Choroid plexus epithelial cell (primary cell): ENCODE measurements around the gene HMCN2.

Experiments
- DNase-seq: peaks from one replicate; pipeline ENCODE4 v3.0.0-alpha.2; 2010; ENCODE audit warnings: low read depth
- H3K4me3 ChIP-seq: 2 replicates; pipeline ENCODE4 v1.5.1; 2011; ENCODE audit warnings: low read depth, mild to moderate bottlenecking, control low read depth, low read length, moderate library complexity
- CTCF ChIP-seq: conservative IDR thresholded peaks from 2 replicates; pipeline ENCODE4 v1.5.1; 2011; ENCODE audit warnings: low read depth, mild to moderate bottlenecking, control low read depth, inconsistent platforms, low read length, moderate library complexity

HMCN2 gene

GRCh38 chr9:130327781-130328348 lies 62.3 kb downstream of the HMCN2 start:
- TF ChIP-seq CTCF = no peak
- peak; percentile 25 for DNase-seq
- no peak overlapping the region for H3K4me3 ChIP-seq

GRCh38 chr9:130328349-130328801 lies 62.8 kb downstream of the HMCN2 start:
- no peak overlapping the region for H3K4me3 ChIP-seq
- TF ChIP-seq CTCF = no peak
- DNase-seq = peak; percentile 52

GRCh38 chr9:130329061-130329460 lies 63.5 kb downstream of the HMCN2 start:
- no peak for DNase-seq
- TF ChIP-seq CTCF = no peak

GRCh38 chr9:130330202-130330862 lies 64.8 kb downstream of the HMCN2 start:
- TF ChIP-seq CTCF = no peak
- H3K4me3 ChIP-seq = no peak overlapping the region
- DNase-seq = no peak

More at GRCh38 chr9:130329061-130329460, 63.5 kb downstream of the HMCN2 start:
- H3K4me3 ChIP-seq = no peak overlapping the region

GRCh38 chr9:130331061-130331460 lies 65.5 kb downstream of the HMCN2 start:
- DNase-seq = no peak
- H3K4me3 ChIP-seq = no peak overlapping the region
- TF ChIP-seq CTCF = no peak

- H3K4me3 ChIP-seq = no peak overlapping the region
- no peak for TF ChIP-seq CTCF
- DNase-seq = peak; percentile 20
These were observed 66.0 kb downstream of the HMCN2 start for GRCh38 chr9:130331573-130331972.
